ENCODE results near the gene GSTP1. TPM values are rescaled to one million over a fixed set of nuclear protein-coding genes. Genes with fewer than 3 reads are reported as not detected.

Gene GSTP1
- total RNA-seq, 1 experiment from 2014 or later = 639 TPM

DNA sequence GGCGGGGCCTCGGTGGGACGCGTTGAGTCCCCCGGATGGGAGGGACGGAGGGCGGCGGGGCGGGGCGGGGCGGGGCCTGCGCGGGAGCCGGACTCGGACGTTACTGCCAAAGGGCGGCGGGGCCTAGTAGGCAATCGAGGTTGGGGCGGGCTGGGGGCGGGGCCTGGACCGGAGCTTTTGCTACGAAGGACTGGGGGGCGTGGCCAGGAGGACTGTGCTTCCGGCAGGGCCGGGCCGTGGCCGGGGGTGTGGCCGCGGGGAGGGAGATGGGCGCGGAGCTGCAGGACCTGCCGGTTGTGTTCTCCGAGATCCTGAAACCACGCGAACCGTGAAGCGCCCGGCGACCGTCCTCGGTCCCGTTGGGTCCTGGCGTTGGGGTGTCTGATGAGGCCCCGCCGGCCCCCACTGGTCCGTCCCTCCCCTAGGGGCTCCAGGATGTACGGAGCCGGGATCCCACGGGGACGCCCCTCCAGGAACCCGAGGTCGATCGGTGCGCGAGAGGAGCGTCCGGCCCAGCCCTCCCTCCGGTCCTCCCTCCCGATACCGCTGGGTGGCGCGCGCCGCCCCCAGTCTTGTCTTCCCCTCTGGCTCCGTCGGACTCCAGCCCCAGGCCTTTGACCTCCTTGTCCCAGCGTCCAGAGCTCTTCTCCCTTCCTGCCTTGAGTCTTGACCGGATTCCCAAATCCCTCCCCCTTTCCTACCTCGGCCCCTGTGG is 46.8 kb downstream of the GSTP1 start:
- DNase-seq (ENCODE audit: low spot score) = peak; percentile 92

DNA sequence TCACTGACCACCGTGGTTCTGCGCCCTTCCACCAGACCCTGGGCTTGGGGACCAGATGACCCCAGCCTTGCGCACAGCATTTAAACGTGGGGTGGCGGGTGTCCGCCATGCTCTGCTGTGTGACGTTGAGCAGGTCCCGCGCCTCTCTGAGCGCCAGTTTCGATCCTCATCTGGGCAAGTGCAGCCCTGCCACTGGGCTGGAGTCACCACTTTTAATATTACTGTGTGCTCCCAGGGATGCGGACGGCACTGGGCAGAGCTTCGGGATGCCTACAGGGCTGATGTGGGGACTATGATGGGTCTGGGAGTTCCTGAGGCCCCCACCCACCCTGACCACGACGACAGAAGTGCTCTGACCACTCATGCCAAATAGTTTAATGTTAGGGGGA is 47.3 kb downstream of the GSTP1 start:
- no peak for DNase-seq (ENCODE audit: low spot score)

DNA sequence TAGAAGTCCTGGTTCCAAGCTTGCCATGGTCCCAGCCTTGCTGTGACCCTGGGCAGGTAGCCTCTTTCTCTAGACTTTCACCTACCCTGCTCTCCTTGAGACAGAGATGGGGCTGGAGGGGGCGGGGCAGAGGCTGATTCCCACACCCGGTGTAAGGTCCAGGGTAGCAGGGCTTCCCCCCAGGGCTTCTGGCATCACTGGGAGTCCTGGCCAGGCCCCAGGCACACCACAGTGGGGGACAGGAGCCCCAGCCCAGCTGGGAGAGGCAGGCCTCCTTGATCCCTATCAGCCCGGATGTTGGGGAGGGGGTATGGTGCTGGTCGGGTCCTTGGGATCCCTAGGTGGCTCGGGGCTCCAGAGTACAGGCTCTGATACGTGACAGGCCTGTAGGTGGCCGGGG is 47.8 kb downstream of the GSTP1 start:
- DNase-seq (ENCODE audit: low spot score) = no peak

GRCh38 chr11:67631853-67632174 is 48.2 kb downstream of the GSTP1 start:
- no peak for DNase-seq (ENCODE audit: low spot score)

- DNase-seq (ENCODE audit: low spot score) = no peak
These were observed 48.8 kb downstream of the GSTP1 start for GRCh38 chr11:67632175-67632981.

DNA sequence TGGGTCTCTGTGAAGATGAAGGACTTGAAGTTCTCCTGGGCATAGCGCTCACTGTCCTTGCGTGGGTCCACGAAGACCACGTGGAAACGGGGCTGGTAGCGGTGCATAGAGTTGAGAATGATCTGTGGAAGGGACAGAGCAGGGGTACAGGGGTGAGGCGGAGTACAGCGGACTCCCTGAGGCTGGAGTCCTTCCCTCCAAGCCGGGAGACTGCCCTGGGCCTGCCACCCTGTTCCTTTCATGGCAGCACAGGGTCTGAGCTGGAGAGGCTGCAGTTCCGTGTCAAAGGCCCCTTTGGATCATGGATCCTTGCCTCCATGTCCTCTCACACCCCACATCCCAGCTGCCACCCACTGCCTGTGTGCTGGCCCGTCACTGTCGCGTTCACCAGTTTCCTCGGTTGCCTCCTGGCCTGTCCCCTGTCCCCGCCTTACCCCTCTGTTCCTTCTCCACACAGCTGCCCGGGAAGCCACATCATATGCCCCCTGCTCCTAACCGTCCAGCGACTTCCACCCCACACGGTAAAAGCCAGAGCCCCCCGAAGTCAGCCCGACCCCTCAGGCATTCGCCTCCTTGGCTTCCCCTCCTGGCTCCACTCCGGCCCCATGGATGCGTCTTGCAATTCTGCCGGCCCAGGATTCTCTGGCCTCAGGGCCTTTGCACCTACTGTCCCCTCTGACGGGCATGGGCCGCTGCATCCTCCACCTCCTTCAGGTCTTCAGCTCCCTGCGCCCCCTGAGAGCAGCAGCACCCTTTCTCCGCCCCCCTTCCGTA is 49.6 kb downstream of the GSTP1 start:
- no peak for DNase-seq (ENCODE audit: low spot score)

DNA sequence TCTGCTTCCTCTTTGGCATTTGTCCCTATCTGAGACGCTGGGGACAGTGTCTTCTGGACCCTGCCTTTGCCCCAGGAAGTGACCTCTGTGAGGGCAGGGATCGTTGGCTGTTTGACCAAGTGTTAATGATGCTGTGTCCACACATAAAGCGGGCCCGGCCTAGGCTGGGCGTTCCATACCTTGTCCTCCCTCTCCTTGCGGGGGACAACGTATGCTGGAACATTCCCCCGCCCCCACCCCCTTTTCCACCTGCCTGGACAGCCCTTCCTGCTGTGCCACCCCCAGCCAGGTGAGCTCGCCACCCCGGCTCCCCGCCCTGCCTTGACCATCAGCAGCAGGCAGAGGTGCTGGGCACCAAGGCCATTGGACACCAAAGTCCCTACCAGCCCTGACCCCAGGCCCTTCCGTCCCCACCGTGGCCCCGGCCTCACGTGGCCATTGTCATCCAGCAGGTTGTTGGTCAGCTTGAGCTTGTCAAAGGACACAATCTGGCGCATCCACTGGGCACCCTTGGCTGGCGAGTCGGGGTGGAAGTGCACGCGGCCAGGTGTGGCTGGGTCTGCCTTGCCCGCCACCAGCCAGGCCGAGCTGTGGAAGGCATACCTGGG is 50.2 kb downstream of the GSTP1 start:
- no peak for DNase-seq (ENCODE audit: low spot score)

DNA sequence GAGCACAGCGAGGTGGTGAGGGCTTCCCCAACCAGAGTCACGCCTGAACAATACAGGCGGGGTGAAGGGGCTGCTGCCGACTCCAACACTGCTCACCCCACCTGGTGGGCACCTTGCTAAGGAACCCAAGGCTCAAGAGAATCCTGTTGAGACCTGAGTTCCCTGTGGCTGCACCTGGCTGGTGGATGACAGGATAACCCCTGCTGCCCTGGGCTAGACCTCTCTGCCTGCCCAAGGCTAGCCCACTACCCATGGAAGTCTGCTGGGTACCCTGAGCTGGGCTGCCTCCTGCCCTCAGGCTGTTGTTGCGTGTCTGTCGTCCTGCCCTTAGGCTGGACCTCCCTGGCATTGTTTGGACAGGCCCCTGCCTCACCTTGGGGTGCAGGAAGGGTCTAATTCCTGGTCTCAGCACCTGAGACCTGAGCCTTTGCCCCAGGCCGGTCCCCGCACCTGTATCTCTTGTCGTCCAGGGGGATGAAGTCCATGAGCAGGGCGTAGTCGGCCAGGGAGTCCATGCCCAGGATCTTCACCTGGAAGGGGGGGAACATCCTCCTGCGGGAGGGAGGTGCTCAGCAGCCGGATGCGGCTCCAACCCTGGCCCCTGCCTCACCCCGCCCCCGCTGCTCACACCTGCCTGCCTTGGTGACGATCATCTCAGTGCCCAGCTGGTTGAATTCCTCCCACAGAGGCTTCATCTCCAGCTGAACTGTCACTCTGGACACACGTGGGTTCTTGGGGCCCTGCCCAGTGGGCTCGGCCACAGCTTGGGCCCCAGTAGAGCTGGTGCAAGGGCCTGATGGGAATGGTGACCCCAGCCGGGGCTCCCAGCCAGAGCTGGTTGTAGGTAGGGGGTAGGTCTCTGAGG is 51.0 kb downstream of the GSTP1 start:
- DNase-seq (ENCODE audit: low spot score) = no peak

DNA sequence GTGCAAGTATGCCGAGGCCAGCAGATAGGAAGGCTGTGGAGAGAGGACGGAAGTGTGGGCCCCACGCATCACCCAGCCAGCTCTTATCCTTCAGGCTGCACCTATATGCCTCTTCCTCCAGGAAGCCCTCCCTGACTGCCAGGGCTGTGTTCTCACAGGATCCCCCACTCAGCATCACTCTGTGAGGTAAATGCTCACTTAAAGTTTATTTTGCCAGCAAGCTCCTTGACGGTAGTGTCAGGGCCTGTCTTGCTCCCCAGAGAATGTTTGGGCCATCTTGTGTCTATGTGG is 51.6 kb downstream of the GSTP1 start:
- DNase-seq (ENCODE audit: low spot score) = no peak

Other genes starting within 250 kb of the GSTP1 start
- 75.8 and 96.0 TPM in 2 replicates for gene POLD4, start 230.3 kb upstream of the GSTP1 start, total RNA-seq (2014; rRNA removed; shearing (Covaris generic))
- 7.5 and 8.1 TPM in 2 replicates for gene CLCF1, start 210.2 kb upstream of the GSTP1 start, total RNA-seq (2014; rRNA removed; shearing (Covaris generic))
- gene RAD9A, start 191.8 kb upstream of the GSTP1 start, total RNA-seq (2014; rRNA removed; shearing (Covaris generic)) = 6.2 and 15.0 TPM in 2 replicates
- gene PPP1CA, start 182.0 kb upstream of the GSTP1 start, total RNA-seq (2014; rRNA removed; shearing (Covaris generic)) = 192 and 217 TPM in 2 replicates
- not detected in 2 replicates for gene TBC1D10C, start 179.7 kb upstream of the GSTP1 start, total RNA-seq (2014; rRNA removed; shearing (Covaris generic))
- gene CARNS1, start 168.1 kb upstream of the GSTP1 start, total RNA-seq (2014; rRNA removed; shearing (Covaris generic)) = 0.05 TPM in 1 of 2 replicates, not detected in the other
- gene RPS6KB2, start 155.3 kb upstream of the GSTP1 start, total RNA-seq (2014; rRNA removed; shearing (Covaris generic)) = 83.6 and 89.8 TPM in 2 replicates
- 1.5 and 2.3 TPM in 2 replicates for gene PTPRCAP, start 146.1 kb upstream of the GSTP1 start, total RNA-seq (2014; rRNA removed; shearing (Covaris generic))
- gene CORO1B, start 140.3 kb upstream of the GSTP1 start, total RNA-seq (2014; rRNA removed; shearing (Covaris generic)) = 108 and 116 TPM in 2 replicates
- gene GPR152, start 131.1 kb upstream of the GSTP1 start, total RNA-seq (2014; rRNA removed; shearing (Covaris generic)) = not detected in 2 replicates
- gene CABP4, start 128.5 kb upstream of the GSTP1 start, total RNA-seq (2014; rRNA removed; shearing (Covaris generic)) = not detected in 2 replicates
- 14.0 and 20.0 TPM in 2 replicates for gene TMEM134, start 114.6 kb upstream of the GSTP1 start, total RNA-seq (2014; rRNA removed; shearing (Covaris generic))
- 95.8 and 99.9 TPM in 2 replicates for gene AIP, start 100.8 kb upstream of the GSTP1 start, total RNA-seq (2014; rRNA removed; shearing (Covaris generic))
- gene PITPNM1, start 78.4 kb upstream of the GSTP1 start, total RNA-seq (2014; rRNA removed; shearing (Covaris generic)) = 27.0 and 29.9 TPM in 2 replicates
- gene CDK2AP2, start 75.7 kb upstream of the GSTP1 start, total RNA-seq (2014; rRNA removed; shearing (Covaris generic)) = 48.4 and 50.9 TPM in 2 replicates
- gene CABP2, start 60.4 kb upstream of the GSTP1 start, total RNA-seq (2014; rRNA removed; shearing (Covaris generic)) = not detected in 2 replicates
- gene NDUFV1, start 23.1 kb downstream of the GSTP1 start, total RNA-seq (2014; rRNA removed; shearing (Covaris generic)) = 171 and 199 TPM in 2 replicates
- 5.3 and 11.9 TPM in 2 replicates for gene NUDT8, start 46.1 kb downstream of the GSTP1 start, total RNA-seq (2014; rRNA removed; shearing (Covaris generic))
- gene TBX10, start 56.0 kb downstream of the GSTP1 start, total RNA-seq (2014; rRNA removed; shearing (Covaris generic)) = not detected in 2 replicates
- gene ACY3, start 66.9 kb downstream of the GSTP1 start, total RNA-seq (2014; rRNA removed; shearing (Covaris generic)) = 0.41 and 0.89 TPM in 2 replicates
- gene ALDH3B2, start 90.8 kb downstream of the GSTP1 start, total RNA-seq (2014; rRNA removed; shearing (Covaris generic)) = not detected in 2 replicates

All from A172 (cell line).